K562 (cell line): ENCODE data around the gene RNF207. TPM values are rescaled to one million over a fixed set of nuclear protein-coding genes. Genes with fewer than 3 reads are reported as not detected.

Source experiments
- E2F3 ChIP-seq: fragments of 250-450 bp; sonication (Bioruptor Pico); IDR thresholded peaks from 2 replicates; pipeline ENCODE4 v1.4.0; 2020; ENCODE audit warnings: mild to moderate bottlenecking
- MECOM ChIP-seq: fragments of 250-450 bp; sonication (Bioruptor Pico); IDR thresholded peaks from 2 replicates; pipeline ENCODE4 v1.8.0; 2022; ENCODE audit warnings: inconsistent platforms
- MGA ChIP-seq: fragments of 450-650 bp; IDR thresholded peaks from 2 replicates; pipeline ENCODE4 v1.6.1; 2016; ENCODE audit warnings: mild to moderate bottlenecking, moderate library complexity
- NEUROD1 ChIP-seq: fragments of 150-350 bp; IDR thresholded peaks from 2 replicates; pipeline ENCODE4 v1.6.1; 2014; ENCODE audit warnings: borderline replicate concordance, low read length, low read depth; ENCODE audit not compliant: partially characterized antibody
- NR2C2 ChIP-seq, 2 experiments: fragments of 200-800 bp in 1 of 2; sonication (Bioruptor generic) in 1 of 2; sonication (generic) in 1 of 2; formaldehyde crosslinking in 1 of 2; IDR thresholded peaks; 2 replicates each; pipeline versions ENCODE4 v1.6.1 to v1.8.0; 2016 to 2022; ENCODE audit warnings: mild to moderate bottlenecking in 1 of 2, missing compliant biosample characterization in 1 of 2, missing genetic modification characterization in 1 of 2, missing genetic modification reagents in 1 of 2
- PHF8 ChIP-seq: fragments of 200-600 bp; sonication (generic); IDR thresholded peaks from 2 replicates; pipeline ENCODE4 v1.6.1; 2012; ENCODE audit warnings: mixed run types, mild to moderate bottlenecking, inconsistent platforms, low read length, moderate library complexity, borderline replicate concordance
- RBFOX2 ChIP-seq: fragments of 200-400 bp; formaldehyde crosslinking; IDR thresholded peaks from 2 replicates; pipeline ENCODE4 v1.6.1; 2017; ENCODE audit warnings: low read depth, mild to moderate bottlenecking, low read length, moderate library complexity
- RBM22 ChIP-seq: fragments of 200-400 bp; formaldehyde crosslinking; IDR thresholded peaks from 2 replicates; pipeline ENCODE4 v1.6.1; 2018; ENCODE audit warnings: low read length, low read depth; ENCODE audit not compliant: poor library complexity, severe bottlenecking
- SMAD2 ChIP-seq: fragments of 150-350 bp; IDR thresholded peaks from 2 replicates; pipeline ENCODE4 v1.6.1; 2014; ENCODE audit warnings: low read depth, mild to moderate bottlenecking, low read length
- SPI1 ChIP-seq: IDR thresholded peaks from 2 replicates; pipeline ENCODE4 v1.6.1; 2011; ENCODE audit warnings: low read depth, low read length, control low read depth, borderline replicate concordance
- SUPT5H ChIP-seq: fragments of 450-650 bp; IDR thresholded peaks from 2 replicates; pipeline ENCODE4 v1.6.1; 2016
- ZNF263 ChIP-seq: sonication (generic); formaldehyde crosslinking; IDR thresholded peaks from 2 replicates; pipeline ENCODE4 v1.8.0; 2022; ENCODE audit warnings: mild to moderate bottlenecking, missing genetic modification reagents, borderline replicate concordance
- ZNF395 ChIP-seq: fragments of 200-800 bp; sonication (Bioruptor generic); IDR thresholded peaks from 2 replicates; pipeline ENCODE4 v1.6.1; 2017; ENCODE audit warnings: missing genetic modification characterization, missing compliant biosample characterization
- polyA plus RNA-seq, 8 experiments: library from polyadenylated mRNA; depleted of rRNA in 4 of 8; stranded (reverse) in 5 of 8; unstranded in 3 of 8; fragments of >200 nt; fragmentation: Nextera tagmentation in 2 of 8; fragmentation: Illumina TruSeq in 1 of 8; extraction: Ambion mirVana in 2 of 8; extraction: Trizol in 1 of 8; gene quantifications; 2 replicates each; pipeline versions ENCODE4 v1.2.1 to v1.2.3, GENCODE V29; 2011 to 2014; ENCODE audit warnings: inconsistent platforms in 1 of 8, missing spikeins in 1 of 8
- total RNA-seq, 7 experiments: library from RNA; depleted of rRNA in 6 of 7; stranded (reverse); fragments of >200 nt in 6 of 7; fragmentation: Illumina TruSeq in 2 of 7; extraction: Trizol in 2 of 7; gene quantifications; 2 replicates each; pipeline versions ENCODE4 v1.2.1 to v1.2.3, GENCODE V29; 2011 to 2021; ENCODE audit warnings: low replicate concordance in 1 of 7

The RNF207 gene
- total and polyA plus RNA-seq, 9 of the 15 experiments (the other 6 are each of a cell fraction or from before 2014, with no cell fraction given) = 2.7 to 30.6 (median 12.9) TPM

DNA sequence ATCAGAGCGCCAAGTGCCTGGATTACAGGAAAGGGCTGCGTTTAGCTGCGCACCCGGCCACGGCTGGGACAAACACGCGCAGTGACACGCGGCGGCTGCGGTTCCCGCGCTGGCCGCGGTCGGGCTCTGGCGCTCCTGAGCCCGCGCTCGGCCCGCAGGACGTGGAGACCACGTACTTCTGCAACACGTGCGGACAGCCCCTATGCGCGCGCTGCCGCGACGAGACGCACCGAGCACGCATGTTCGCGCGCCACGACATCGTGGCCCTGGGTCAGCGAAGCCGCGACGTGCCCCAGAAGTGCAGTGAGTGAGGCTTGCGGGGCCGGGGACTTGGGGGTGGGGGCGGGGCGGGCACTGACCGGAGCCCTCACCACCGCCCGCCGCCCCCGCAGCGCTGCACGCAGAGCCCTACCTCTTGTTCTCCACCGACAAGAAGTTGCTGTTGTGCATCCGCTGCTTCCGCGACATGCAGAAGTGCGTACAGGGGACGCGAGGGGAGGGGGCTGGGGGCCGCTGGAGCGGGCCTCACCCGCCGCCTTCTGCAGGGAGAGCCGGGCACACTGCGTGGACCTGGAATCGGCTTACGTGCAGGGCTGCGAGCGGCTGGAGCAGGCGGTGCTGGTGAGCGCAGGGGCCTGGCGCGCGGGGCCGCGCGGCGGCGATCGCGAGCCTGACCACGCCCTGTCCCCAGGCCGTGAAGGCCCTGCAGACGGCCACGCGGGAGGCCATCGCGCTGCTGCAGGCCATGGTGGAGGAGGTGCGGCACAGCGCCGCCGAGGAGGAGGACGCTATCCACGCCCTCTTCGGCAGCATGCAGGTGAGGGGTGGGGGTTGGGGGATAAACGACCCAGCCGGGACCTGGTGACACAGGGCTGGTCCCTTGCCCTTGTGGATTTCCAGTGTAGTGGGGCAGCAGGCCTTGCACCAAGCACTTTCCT, 3.1 kb downstream of the RNF207 start (continued):
- TF ChIP-seq MGA (peak; percentile 93), ZNF395 (CRISPR knock-in tag) (no peak), SMAD2 (no peak), ZNF263 (CRISPR knock-in tag) (peak; percentile 48; the same call in 1 of the 2 replicates), PHF8 (peak; percentile 70; the same call in 1 of the 2 replicates), NR2C2 (CRISPR knock-in tag; IDR thresholded peaks at IDR 0.05) (peak; percentile 56; the same call in 1 of the 2 replicates), NR2C2 (tag; IDR thresholded peaks at IDR 0.05) (no peak; the same call in 1 of the 2 replicates), RBFOX2 (peak; percentile 78), NEUROD1 (peak; percentile 40), SPI1 (no peak), E2F3 (CRISPR knock-in tag) (peak; percentile 56; the same call in 1 of the 2 replicates), SUPT5H (0 out of 2 replicates have a peak, but pooled peaks have one; percentile 32), RBM22 (no peak), MECOM (CRISPR knock-in tag) (peak; percentile 36; the same call in 1 of the 2 replicates)
